GM19035 (cell line): ENCODE data around the gene PTH2R.
"Not testable (repeated sequence)": the region's sequence is repeated elsewhere in the genome, so short reads cannot be mapped to it uniquely, and the experiment has no call there.

ENCODE experiments used
- ATAC-seq: cut with Tn5 transposase; IDR thresholded peaks from one replicate; pipeline ENCODE4 v1.9.1; 2021; ENCODE audit not compliant: unreplicated experiment

Gene PTH2R

GRCh38 chr2:208482453-208483015, 75.9 kb downstream of the PTH2R start:
- ATAC-seq: not testable (repeated sequence)

DNA sequence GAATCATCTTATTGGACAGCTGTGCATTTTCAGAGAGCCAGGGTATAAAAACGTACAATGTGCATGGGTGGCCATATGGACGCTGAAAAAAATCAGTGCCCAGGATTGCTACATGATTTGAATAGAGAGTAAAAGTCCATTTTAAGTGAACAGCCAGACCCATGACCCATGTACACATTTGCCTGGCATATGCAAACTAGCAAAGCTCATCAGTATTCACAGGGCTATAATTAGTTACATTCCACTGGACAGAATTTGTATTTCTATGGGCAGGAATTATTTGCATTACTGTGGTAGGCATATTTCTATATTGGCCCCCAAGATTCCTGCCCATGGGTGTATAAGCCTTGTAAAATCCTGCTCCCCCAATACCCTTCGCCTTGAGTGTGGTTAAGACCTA, 78.8 kb downstream of the PTH2R start:
- ATAC-seq: no peak

DNA sequence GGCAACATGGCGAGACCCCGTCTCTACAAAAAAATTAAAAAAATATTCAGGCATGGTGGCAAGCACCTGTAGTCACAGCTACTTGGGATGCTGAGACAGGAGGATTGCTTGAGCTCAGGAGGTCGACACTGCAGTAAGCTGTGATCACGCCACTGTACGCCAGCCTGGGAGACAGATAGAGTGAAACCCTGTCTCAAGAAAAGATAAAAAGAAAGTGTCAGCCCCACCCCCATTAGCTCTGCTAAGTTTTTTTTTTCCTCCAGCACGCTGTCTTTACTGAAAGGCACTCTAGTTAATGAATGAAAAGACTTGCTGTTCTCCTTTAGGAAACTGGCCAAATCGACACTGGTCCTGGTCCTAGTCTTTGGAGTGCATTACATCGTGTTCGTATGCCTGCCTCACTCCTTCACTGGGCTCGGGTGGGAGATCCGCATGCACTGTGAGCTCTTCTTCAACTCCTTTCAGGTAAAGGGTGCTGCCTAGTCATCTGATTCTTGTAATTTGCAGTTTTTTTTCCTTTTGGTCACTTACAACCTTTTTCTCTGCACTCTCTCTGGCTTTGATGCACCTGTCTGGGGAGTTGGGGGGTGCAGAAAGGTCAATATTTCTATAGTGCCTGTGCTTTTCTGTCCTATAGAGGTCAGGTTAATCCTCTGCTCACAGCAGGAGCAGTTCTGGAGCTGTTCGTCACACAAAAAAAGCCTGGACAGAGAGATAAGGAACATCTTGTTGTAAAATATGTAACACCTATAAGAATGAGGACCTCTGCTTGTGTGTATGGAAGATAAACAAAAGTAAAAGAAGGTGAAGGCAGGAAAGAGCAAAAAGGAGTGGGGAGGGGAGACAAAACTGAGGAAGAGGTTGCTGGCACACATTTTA, 82.3 kb downstream of the PTH2R start:
- no peak for ATAC-seq

DNA sequence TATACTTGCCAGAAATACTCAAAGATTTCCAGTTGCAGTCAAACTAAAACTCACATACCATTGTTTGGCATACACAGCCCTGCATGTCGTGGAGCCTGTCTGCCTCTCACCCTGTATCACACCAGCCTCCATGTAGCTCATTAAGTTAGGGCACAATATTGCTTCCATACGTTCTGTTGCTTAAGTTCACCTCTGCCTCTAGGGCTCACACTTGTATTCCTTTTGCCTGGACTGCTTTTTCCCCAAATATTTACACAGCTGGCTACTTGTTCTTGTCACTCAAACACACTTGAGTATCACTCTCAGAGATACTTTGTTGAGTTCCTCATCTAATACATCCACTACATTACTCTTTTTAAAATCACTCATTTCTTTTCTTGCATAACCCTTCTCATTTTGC, 83.1 kb downstream of the PTH2R start:
- no peak for ATAC-seq

DNA sequence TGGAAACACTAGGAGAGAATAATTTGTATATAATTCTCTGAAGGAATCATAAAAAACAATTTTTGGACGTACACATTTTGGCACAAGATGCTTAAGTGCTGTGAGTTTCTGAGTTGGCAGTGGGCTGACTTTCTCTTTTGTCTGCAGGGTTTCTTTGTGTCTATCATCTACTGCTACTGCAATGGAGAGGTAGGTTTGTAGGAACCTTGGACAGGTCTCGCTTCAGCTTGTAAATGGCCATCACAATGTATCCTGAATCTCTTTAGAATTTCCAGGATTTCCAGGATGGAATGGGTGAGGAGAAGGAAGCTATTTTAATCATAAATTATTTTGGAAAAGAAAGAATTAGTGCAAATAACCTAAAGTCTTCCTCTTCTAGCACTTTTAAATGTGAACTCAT, 83.9 kb downstream of the PTH2R start:
- ATAC-seq: no peak

DNA sequence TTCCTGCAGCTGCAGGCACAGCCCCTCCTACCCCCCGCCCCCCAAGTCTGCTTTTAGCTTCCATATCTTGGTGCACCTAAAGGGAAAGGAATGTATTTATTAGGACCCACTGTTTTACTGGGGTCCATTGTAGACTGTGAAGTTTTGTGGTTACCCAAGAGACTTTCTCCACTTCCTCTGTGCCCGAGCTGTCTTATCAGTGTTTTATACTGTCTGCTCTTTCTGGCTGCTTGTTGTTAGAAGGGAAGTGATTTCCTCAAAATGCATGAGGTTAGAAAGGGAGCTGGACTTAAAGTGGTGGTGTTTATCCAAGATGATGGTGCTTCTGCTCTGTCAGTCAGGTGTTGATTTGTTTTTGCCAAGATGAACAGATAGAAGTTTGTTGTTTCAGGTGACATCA, 85.0 kb downstream of the PTH2R start:
- ATAC-seq: no peak

- ATAC-seq: no peak
Measured at GRCh38 chr2:208492069-208492468, 85.5 kb downstream of the PTH2R start.

GRCh38 chr2:208493186-208493585, 86.6 kb downstream of the PTH2R start:
- no peak for ATAC-seq

DNA sequence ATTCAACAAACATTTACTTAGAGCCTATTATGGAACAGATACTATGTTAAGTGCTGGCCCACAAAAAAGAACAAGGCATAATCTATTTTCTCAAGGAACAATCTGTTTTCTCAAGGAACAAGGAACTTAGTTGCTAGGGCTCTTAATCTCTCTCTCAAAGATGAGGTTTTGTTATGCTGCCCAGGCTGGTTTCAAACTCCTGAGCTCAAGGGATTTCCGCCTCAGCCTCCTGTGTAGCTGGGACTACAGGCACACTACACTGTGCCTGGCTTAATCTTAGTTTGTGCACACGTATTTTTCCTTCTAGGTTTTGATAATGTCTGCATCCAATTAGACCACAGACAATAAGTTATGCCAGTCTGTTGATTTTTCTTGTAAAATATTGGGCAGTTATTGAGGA, 89.5 kb downstream of the PTH2R start:
- no peak for ATAC-seq

DNA sequence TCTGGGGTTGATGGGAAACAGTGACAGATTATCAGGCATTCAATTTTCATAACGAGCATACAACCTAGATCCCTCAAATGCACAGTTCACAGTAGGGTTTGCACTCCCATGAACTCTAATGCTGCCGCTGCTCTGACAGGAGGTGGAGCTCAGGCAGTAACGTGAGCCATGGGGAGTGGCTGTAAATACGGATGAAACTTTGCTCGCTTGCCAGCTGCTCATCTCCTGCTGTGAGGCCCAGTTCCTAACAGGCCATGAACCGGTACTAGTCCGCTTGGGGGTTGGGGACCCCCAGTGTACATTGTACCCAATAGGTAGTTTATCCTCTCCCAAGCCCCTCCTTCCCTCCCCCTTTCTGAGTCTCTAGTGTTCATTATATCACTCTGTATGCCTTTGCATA, 94.6 kb downstream of the PTH2R start:
- ATAC-seq: no peak

DNA sequence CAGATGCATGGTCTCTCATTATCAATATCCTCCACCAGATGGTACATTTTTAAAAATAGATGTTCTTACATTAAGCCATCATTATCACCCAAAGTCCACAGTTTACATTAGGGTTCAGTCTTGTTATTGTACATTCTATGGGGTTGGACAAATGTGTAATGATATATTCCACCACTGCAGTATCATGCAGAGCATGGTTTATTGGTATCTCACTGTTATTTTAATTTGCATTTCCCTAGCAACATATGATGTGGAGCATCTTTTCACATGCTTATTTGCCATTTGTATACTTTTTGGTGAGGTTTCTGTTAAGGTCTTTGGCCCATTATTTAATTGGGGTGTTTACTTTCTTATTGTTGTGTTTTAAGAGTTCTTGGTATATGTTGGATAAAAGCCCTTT, 95.7 kb downstream of the PTH2R start:
- ATAC-seq: no peak

DNA sequence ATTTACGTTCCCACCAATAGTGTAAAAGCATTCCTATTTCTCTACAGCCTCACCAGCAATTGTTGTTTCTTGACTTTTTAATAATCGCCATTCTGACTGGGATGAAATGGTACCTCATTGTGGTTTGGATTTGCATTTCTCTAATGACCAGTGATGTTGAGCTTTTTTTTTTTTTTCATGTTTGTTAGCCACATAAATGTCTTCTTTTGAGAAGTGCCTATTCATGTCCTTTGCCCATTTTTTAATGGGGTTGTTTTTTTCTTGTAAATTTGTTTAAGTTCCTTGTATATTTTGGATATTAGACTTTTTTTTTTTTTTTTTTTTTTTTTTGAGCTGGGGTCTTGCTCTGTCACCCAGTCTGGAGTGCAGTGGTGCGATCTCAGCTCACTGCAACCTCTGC, 98.8 kb downstream of the PTH2R start:
- not testable (repeated sequence) for ATAC-seq

- no peak for ATAC-seq
Measured at GRCh38 chr2:208509586-208509985, 103.0 kb downstream of the PTH2R start.

GRCh38 chr2:208511016-208511415, 104.4 kb downstream of the PTH2R start:
- no peak for ATAC-seq

GRCh38 chr2:208511573-208511972, 105.0 kb downstream of the PTH2R start:
- ATAC-seq: no peak

DNA sequence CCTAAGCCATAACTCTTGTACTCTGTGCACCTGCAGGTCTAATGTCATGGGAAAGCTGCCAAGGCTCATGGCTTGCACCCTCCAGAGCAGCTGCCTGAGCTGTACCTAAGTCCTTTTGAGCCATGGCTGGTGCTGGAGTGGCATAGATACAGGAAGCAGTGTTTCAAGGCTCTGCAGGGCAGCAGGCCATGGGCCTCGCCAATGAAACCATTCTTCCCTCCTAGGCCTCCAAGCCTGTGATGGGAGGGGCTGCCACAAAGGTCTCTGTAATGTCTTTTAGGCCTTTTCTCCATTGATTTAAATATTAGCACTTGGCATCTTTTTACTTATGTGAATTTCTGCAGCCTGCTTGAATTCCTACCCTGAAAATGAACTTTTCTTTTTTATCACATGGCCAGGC, 108.5 kb downstream of the PTH2R start:
- no peak for ATAC-seq

DNA sequence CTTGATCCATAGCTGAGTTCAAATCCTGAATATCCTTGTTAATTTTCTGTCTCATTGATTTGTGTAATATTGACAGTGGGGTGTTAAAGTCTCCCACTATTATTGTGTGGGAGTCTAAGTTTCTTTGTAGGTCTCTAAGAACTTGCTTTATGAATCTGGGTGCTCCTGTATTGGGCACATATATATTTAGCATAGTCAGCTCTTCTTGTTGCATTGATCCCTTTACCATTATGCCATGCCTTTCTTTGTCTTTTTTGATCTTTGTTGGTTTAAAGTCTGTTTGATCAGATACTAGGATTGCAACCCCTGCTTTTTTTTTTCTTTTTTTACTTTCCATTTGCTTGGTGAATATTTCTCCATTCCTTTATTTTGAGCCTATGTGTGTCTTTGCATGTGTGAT, 116.5 kb downstream of the PTH2R start:
- not testable (repeated sequence) for ATAC-seq

- not testable (repeated sequence) for ATAC-seq
Measured at GRCh38 chr2:208525165-208525564, 118.6 kb downstream of the PTH2R start.

GRCh38 chr2:208529796-208530195, 123.2 kb downstream of the PTH2R start:
- no peak for ATAC-seq

GRCh38 chr2:208531361-208531760, 124.8 kb downstream of the PTH2R start:
- peak; percentile 56 for ATAC-seq

- not testable (repeated sequence) for ATAC-seq
Measured at GRCh38 chr2:208535578-208535977, 129.0 kb downstream of the PTH2R start.

GRCh38 chr2:208541461-208541988, 134.9 kb downstream of the PTH2R start:
- no peak for ATAC-seq
